A549 (cell line): Measurements from ENCODE around the gene LARP1B. TPM values are rescaled to one million over a fixed set of nuclear protein-coding genes. Genes with fewer than 3 reads are reported as not detected.

ENCODE experiments used
- ATAC-seq, 2 experiments: fragments of 200-7000 bp in 1 of 2; fragments of >200 bp in 1 of 2; cut with Nextera tagmentation in 1 of 2; cut with Tn5 transposase in 1 of 2; 3 replicates each; pipeline versions ENCODE4 v1.8.0 to v1.9.1; 2018 to 2020; ENCODE audit warnings: mild to moderate bottlenecking in 1 of 2, moderate library complexity in 1 of 2
- CTCF ChIA-PET: fragments of 300-600 bp; sonication (Branson Sonifier 250); formaldehyde crosslinking; extraction: SDS; loops from one replicate; lab custom pipeline; 2021; ENCODE audit warnings: antibody characterized with exemption, inconsistent platforms; lab: Yijun Ruan, JAX
- POLR2A ChIA-PET: fragments of 350-600 bp; formaldehyde crosslinking; extraction: SDS; loops from one replicate; lab custom pipeline; 2021; ENCODE audit warnings: antibody characterized with exemption, inconsistent platforms; lab: Yijun Ruan, JAX
- DNase-seq, 2 experiments: peaks; one replicate each; pipeline versions ENCODE4 v3.0.0 to v3.0.0-alpha.2; 2011 to 2016; ENCODE audit warnings: low read depth in 1 of 2, low spot score in 1 of 2
- FAIRE-seq: peaks from 2 replicates; lab custom pipeline; 2011; peaks lifted over from hg19 to GRCh38; lab: Jason Lieb, UNC
- H3K27ac ChIP-seq, 2 experiments: fragments of >200 bp; sonication (Bioruptor Twin); formaldehyde crosslinking; 3 replicates each; pipeline ENCODE4 v1.5.1; 2016 to 2017
- H3K4me1 ChIP-seq: fragments of >200 bp; sonication (Bioruptor Twin); formaldehyde crosslinking; 3 replicates; pipeline ENCODE4 v1.6.1; 2016
- H3K4me2 ChIP-seq: fragments of >200 bp; sonication (Bioruptor Twin); formaldehyde crosslinking; 3 replicates; pipeline ENCODE4 v1.6.1; 2016
- H3K4me3 ChIP-seq: fragments of >200 bp; sonication (Bioruptor Twin); formaldehyde crosslinking; 3 replicates; pipeline ENCODE4 v1.5.1; 2016
- H3K9me3 ChIP-seq: fragments of >200 bp; sonication (Bioruptor Twin); formaldehyde crosslinking; 3 replicates; pipeline ENCODE4 v1.6.1; 2016
- E2F6 ChIP-seq: IDR thresholded peaks from 2 replicates; pipeline ENCODE4 v1.6.1; 2012; ENCODE audit warnings: low read depth, borderline replicate concordance
- EHF ChIP-seq: fragments of 250-450 bp; sonication (Bioruptor Pico); IDR thresholded peaks from 2 replicates; pipeline ENCODE4 v1.5.0; 2020; ENCODE audit warnings: mild to moderate bottlenecking
- FOSB ChIP-seq: fragments of 250-450 bp; sonication (Bioruptor Pico); IDR thresholded peaks from 2 replicates; pipeline ENCODE4 v1.5.0; 2020; ENCODE audit warnings: mild to moderate bottlenecking, moderate library complexity
- HES2 ChIP-seq: fragments of >200 bp; sonication (Bioruptor Twin); formaldehyde crosslinking; IDR thresholded peaks from 2 replicates; pipeline ENCODE4 v1.6.1; 2016
- HEYL ChIP-seq: fragments of 250-450 bp; sonication (Bioruptor Pico); IDR thresholded peaks from 2 replicates; pipeline ENCODE4 v1.8.0; 2021; ENCODE audit warnings: mild to moderate bottlenecking, moderate library complexity
- HMGXB4 ChIP-seq: fragments of 250-450 bp; sonication (Bioruptor Pico); IDR thresholded peaks from 2 replicates; pipeline ENCODE4 v1.5.0; 2021; ENCODE audit warnings: mild to moderate bottlenecking, moderate library complexity, borderline replicate concordance
- HOXB13 ChIP-seq: fragments of 250-450 bp; sonication (Bioruptor Pico); IDR thresholded peaks from 2 replicates; pipeline ENCODE4 v1.5.0; 2020; ENCODE audit warnings: low read depth, mild to moderate bottlenecking, moderate library complexity
- JUNB ChIP-seq: fragments of >200 bp; sonication (Bioruptor Twin); formaldehyde crosslinking; IDR thresholded peaks from 2 replicates; pipeline ENCODE4 v1.6.1; 2016
- KDM1A ChIP-seq: fragments of 200-600 bp; sonication (generic); IDR thresholded peaks from 2 replicates; pipeline ENCODE4 v1.6.1; 2016; ENCODE audit warnings: low read depth, mild to moderate bottlenecking
- MAFK ChIP-seq: fragments of 450-650 bp; IDR thresholded peaks from 2 replicates; pipeline ENCODE4 v1.6.1; 2014; ENCODE audit not compliant: partially characterized antibody
- MAZ ChIP-seq: fragments of 150-350 bp; IDR thresholded peaks from 2 replicates; pipeline ENCODE4 v1.6.1; 2014; ENCODE audit warnings: antibody characterized with exemption, low read depth, low read length, borderline replicate concordance
- MYC ChIP-seq: IDR thresholded peaks from 2 replicates; pipeline ENCODE4 v1.6.1; 2012; ENCODE audit warnings: mild to moderate bottlenecking, inconsistent platforms, low read length, improper control_type of control experiment, borderline replicate concordance
- NR3C1 ChIP-seq: fragments of >200 bp; sonication (Bioruptor Twin); formaldehyde crosslinking; IDR thresholded peaks from 3 replicates; pipeline ENCODE4 v1.6.1; 2017
- PHF8 ChIP-seq: fragments of 200-600 bp; sonication (generic); IDR thresholded peaks from 2 replicates; pipeline ENCODE4 v1.6.1; 2016; ENCODE audit warnings: low read depth, mild to moderate bottlenecking, antibody characterized with exemption, moderate library complexity, borderline replicate concordance
- POLR2A ChIP-seq: IDR thresholded peaks from 2 replicates; pipeline ENCODE4 v1.6.1; 2012; ENCODE audit warnings: mild to moderate bottlenecking, low read length
- REST ChIP-seq: fragments of 200-600 bp; sonication (generic); IDR thresholded peaks from 2 replicates; pipeline ENCODE4 v1.6.1; 2016; ENCODE audit warnings: antibody characterized with exemption, mild to moderate bottlenecking, moderate library complexity
- USF2 ChIP-seq: fragments of 450-650 bp; IDR thresholded peaks from 2 replicates; pipeline ENCODE4 v1.6.1; 2014; ENCODE audit warnings: antibody characterized with exemption
- ZSCAN20 ChIP-seq: fragments of 250-450 bp; sonication (Bioruptor Pico); IDR thresholded peaks from 2 replicates; pipeline ENCODE4 v1.8.0; 2022; ENCODE audit warnings: mild to moderate bottlenecking, moderate library complexity
- WGBS: methylation state at CpG from one replicate; pipeline ENCODE4 v1.1.6; 2017; ENCODE audit errors: missing lambda C conversion rate; 5-methylcytosine and 5-hydroxymethylcytosine counted together
- polyA plus RNA-seq, 4 experiments: library from polyadenylated mRNA; depleted of rRNA in 3 of 4; stranded (reverse); fragments of >200 nt; fragmentation: RNase III in 1 of 4; extraction: RNeasy Plus Mini Kit Qiagen cat#74134 plus additional on column Dnase treatment in 1 of 4; gene quantifications; 2 replicates in 3 of 4; 3 replicates in 1 of 4; pipeline ENCODE4 v1.2.3, GENCODE V29; 2011 to 2017

Gene LARP1B
- polyA plus RNA-seq, 2 of the 4 experiments (the other 2 are of a cell fraction): 8.6 to 25.6 TPM

GRCh38 chr4:128107766-128108165 is 46.7 kb downstream of the LARP1B start (continued):
- TF ChIP-seq REST (no peak), MAZ (no peak)

GRCh38 chr4:128123036-128123435 is 61.9 kb downstream of the LARP1B start:
- Histone ChIP-seq H3K27ac (no peak overlapping the region), H3K4me2 (no peak overlapping the region), H3K9me3 (no peaks in the 10 kb centered on the region), H3K4me1 (no peaks in the 10 kb centered on the region), H3K4me3 (no peak overlapping the region)
- POLR2A ChIA-PET: no interaction called here
- WGBS: 95% methylated on average over 3 of the region's 3 CpGs
- CTCF ChIA-PET: interaction anchor here (0.6 kb wide), 1 partner anchor 1172 kb away, joined by 3 read pairs; no protein-coding TSS in a partner anchor
- DNase-seq (no peak), ATAC-seq (no peak), FAIRE-seq (no peak)
- no peak for TF ChIP-seq HEYL (CRISPR knock-in tag)
- no peak for TF ChIP-seq POLR2A
- TF ChIP-seq FOSB: no peak
- no peak for TF ChIP-seq MYC
- TF ChIP-seq JUNB: no peak
- no peak for TF ChIP-seq KDM1A
- TF ChIP-seq NR3C1: no peak
- no peak for TF ChIP-seq USF2
- TF ChIP-seq HMGXB4 (CRISPR knock-in tag): no peak
- TF ChIP-seq HOXB13 (CRISPR knock-in tag): no peak
- no peak for TF ChIP-seq EHF
- no peak for TF ChIP-seq ZSCAN20 (CRISPR knock-in tag)
- TF ChIP-seq E2F6: no peak
- TF ChIP-seq MAFK: no peak

- no peak for ATAC-seq
These were observed 69.5 kb downstream of the LARP1B start for GRCh38 chr4:128130621-128131020.

More at GRCh38 chr4:128130621-128131020, 69.5 kb downstream of the LARP1B start:
- no peak for TF ChIP-seq PHF8
- no peak for TF ChIP-seq HES2
- Histone ChIP-seq H3K4me1 (no peaks in the 10 kb centered on the region), H3K4me2 (no peak overlapping the region), H3K4me3 (no peak overlapping the region), H3K9me3 (no peaks in the 10 kb centered on the region), H3K27ac (no peak overlapping the region)
- POLR2A ChIA-PET: no interaction called here
- WGBS: 79% methylated on average over 3 of the region's 3 CpGs
- no peak for DNase-seq
- CTCF ChIA-PET: interaction anchor here (0.9 to 1.5 kb wide), 2 partner anchors 18 to 61 kb away, joined by 3 to 4 read pairs; no protein-coding TSS in a partner anchor
- FAIRE-seq: no peak
